IMR-90 (cell line): ENCODE data around the gene AIFM2. TPM values are rescaled to one million over a fixed set of nuclear protein-coding genes. Genes with fewer than 3 reads are reported as not detected.

Experiments
- ATAC-seq: fragments of 200-7000 bp; cut with Tn5 transposase; 2 replicates; pipeline ENCODE4 v1.9.1; 2020; ENCODE audit warnings: low read depth, mild to moderate bottlenecking, moderate library complexity
- BruUV-seq: library from RNA; stranded (reverse); fragments of 400-500 nt; replicated peaks from 2 replicates; lab custom pipeline; 2021; lab: Mats Ljungman, UMichigan
- CTCF ChIA-PET: fragments of 300-600 bp; formaldehyde crosslinking; extraction: SDS; loops from one replicate; lab custom pipeline; 2021; ENCODE audit warnings: antibody characterized with exemption; lab: Yijun Ruan, JAX
- POLR2A ChIA-PET: fragments of 300-600 bp; sonication (Branson Sonifier 250); formaldehyde crosslinking; loops from one replicate; lab custom pipeline; 2022; ENCODE audit warnings: antibody characterized with exemption; ENCODE audit not compliant: unreplicated experiment; lab: Charles Lee
- DNase-seq: peaks from one replicate; pipeline ENCODE4 v3.0.0; 2013
- H2AFZ ChIP-seq: replicated peaks from 2 replicates; pipeline ENCODE3; 2013; ENCODE audit warnings: low read length, mild to moderate bottlenecking; ENCODE audit not compliant: poor library complexity
- H2AK5ac ChIP-seq: 2 replicates; pipeline ENCODE4 v1.6.1; 2013; ENCODE audit warnings: low read depth, low read length, inconsistent platforms
- H2AK9ac ChIP-seq: replicated peaks from 2 replicates; pipeline ENCODE3; 2013; ENCODE audit warnings: mild to moderate bottlenecking, low read depth, low read length, moderate library complexity; ENCODE audit not compliant: poor library complexity
- H2BK120ac ChIP-seq: 2 replicates; pipeline ENCODE4 v1.6.1; 2013; ENCODE audit warnings: low read depth, low read length, inconsistent platforms
- H2BK15ac ChIP-seq: 3 replicates; pipeline ENCODE4 v1.6.1; 2013; ENCODE audit warnings: low read depth, low read length, inconsistent platforms
- H2BK20ac ChIP-seq: 2 replicates; pipeline ENCODE4 v1.6.1; 2013; ENCODE audit warnings: low read depth, mild to moderate bottlenecking, inconsistent platforms, low read length, moderate library complexity
- H2BK5ac ChIP-seq: 2 replicates; pipeline ENCODE4 v1.6.1; 2013; ENCODE audit warnings: mild to moderate bottlenecking, low read depth, low read length, inconsistent platforms; ENCODE audit not compliant: poor library complexity, severe bottlenecking
- H3K14ac ChIP-seq: replicated peaks from 2 replicates; pipeline ENCODE4 v1.6.1; 2013; ENCODE audit warnings: low read depth, low read length, inconsistent platforms
- H3K18ac ChIP-seq: 2 replicates; pipeline ENCODE4 v1.6.1; 2013; ENCODE audit warnings: low read depth, low read length, control low read depth
- H3K23ac ChIP-seq: 2 replicates; pipeline ENCODE4 v1.6.1; 2013; ENCODE audit warnings: low read depth, low read length, inconsistent platforms
- H3K27ac ChIP-seq: 2 replicates; pipeline ENCODE4 v1.5.1; 2013; ENCODE audit warnings: mild to moderate bottlenecking, control low read depth, low read length; ENCODE audit not compliant: insufficient read depth
- H3K27me3 ChIP-seq: 2 replicates; pipeline ENCODE4 v1.6.1; 2013; ENCODE audit warnings: low read length; ENCODE audit not compliant: control insufficient read depth, insufficient read depth
- H3K36me3 ChIP-seq: 2 replicates; pipeline ENCODE4 v1.6.1; 2013; ENCODE audit warnings: low read length, mixed read lengths; ENCODE audit not compliant: control insufficient read depth, insufficient read depth
- H3K4ac ChIP-seq: 2 replicates; pipeline ENCODE4 v1.6.1; 2013; ENCODE audit warnings: low read depth, low read length, inconsistent platforms
- H3K4me1 ChIP-seq: 2 replicates; pipeline ENCODE4 v1.6.1; 2013; ENCODE audit warnings: low read length, mixed read lengths; ENCODE audit not compliant: control insufficient read depth, insufficient read depth
- H3K4me2 ChIP-seq: 2 replicates; pipeline ENCODE4 v1.6.1; 2013; ENCODE audit warnings: low read depth, mild to moderate bottlenecking, control low read depth, low read length, moderate library complexity
- H3K4me3 ChIP-seq: 2 replicates; pipeline ENCODE4 v1.5.1; 2013; ENCODE audit warnings: low read depth, mild to moderate bottlenecking, control low read depth, low read length, moderate library complexity; ENCODE audit not compliant: insufficient read depth
- H3K56ac ChIP-seq: 2 replicates; pipeline ENCODE4 v1.6.1; 2013; ENCODE audit warnings: low read length, inconsistent platforms; ENCODE audit not compliant: insufficient read depth; ENCODE audit errors: extremely low read depth
- H3K79me1 ChIP-seq, 2 experiments: 2 replicates each; pipeline ENCODE4 v1.6.1; 2013; ENCODE audit warnings: low read length in 2 of 2, inconsistent platforms in 1 of 2, low read depth in 1 of 2
- H3K9ac ChIP-seq: 2 replicates; pipeline ENCODE4 v1.6.1; 2013; ENCODE audit warnings: low read depth, low read length, control low read depth
- H3K9me1 ChIP-seq: 2 replicates; pipeline ENCODE4 v1.6.1; 2013; ENCODE audit warnings: low read length, inconsistent platforms; ENCODE audit not compliant: insufficient read depth
- H3K9me3 ChIP-seq: 2 replicates; pipeline ENCODE4 v1.6.1; 2013; ENCODE audit warnings: low read length; ENCODE audit not compliant: control insufficient read depth, insufficient read depth
- H4K20me1 ChIP-seq: 2 replicates; pipeline ENCODE4 v1.6.1; 2013; ENCODE audit warnings: low read length, inconsistent platforms; ENCODE audit not compliant: insufficient read depth
- H4K5ac ChIP-seq: 2 replicates; pipeline ENCODE4 v1.6.1; 2013; ENCODE audit warnings: mild to moderate bottlenecking, low read depth, low read length, control low read depth
- H4K8ac ChIP-seq, 2 experiments: 2 replicates each; pipeline ENCODE4 v1.6.1; 2013; ENCODE audit warnings: low read depth in 2 of 2, low read length in 2 of 2, control low read depth in 1 of 2, inconsistent platforms in 1 of 2
- H4K91ac ChIP-seq: 2 replicates; pipeline ENCODE4 v1.6.1; 2013; ENCODE audit warnings: low read depth, low read length, inconsistent platforms; ENCODE audit not compliant: insufficient read depth
- MAFK ChIP-seq: IDR thresholded peaks from 2 replicates; pipeline ENCODE4 v1.6.1; 2012; ENCODE audit warnings: low read depth, low read length, improper control_type of control experiment
- MXI1 ChIP-seq: IDR thresholded peaks from 2 replicates; pipeline ENCODE4 v1.6.1; 2012; ENCODE audit warnings: low read depth, mild to moderate bottlenecking, low read length, moderate library complexity, borderline replicate concordance
- NFE2L2 ChIP-seq: fragments of 150-350 bp; IDR thresholded peaks from 2 replicates; pipeline ENCODE4 v1.6.1; 2016; ENCODE audit warnings: low read depth, mild to moderate bottlenecking, low read length
- RFX5 ChIP-seq: IDR thresholded peaks from 2 replicates; pipeline ENCODE4 v1.8.0; 2012; ENCODE audit warnings: low read depth, mild to moderate bottlenecking, low read length, moderate library complexity
- WGBS, 2 experiments: methylation state at CpG; one replicate each; pipeline versions ENCODE4 v1.1.5 to v1.1.7; 2013; ENCODE audit warnings: missing lambda C conversion rate in 2 of 2; ENCODE audit not compliant: insufficient read length in 1 of 2; ENCODE audit errors: extremely low coverage in 2 of 2; 5-methylcytosine and 5-hydroxymethylcytosine counted together
- dilution Hi-C: fragments of 300-500 bp; cut with HindIII; formaldehyde crosslinking; loops from one replicate; pipeline ENCODE4 v1.14.3; 2018; ENCODE audit warnings: low sequenced_read_pairs; ENCODE audit not compliant: unreplicated experiment
- in situ Hi-C: fragments of 300-500 bp; cut with MboI; formaldehyde crosslinking; loops from 3 replicates; pipeline ENCODE4 v1.14.3; 2019; ENCODE audit warnings: low sequenced_read_pairs, inconsistent platforms, mixed read lengths
- intact Hi-C: fragments of 100-400 bp; cut with micrococcal nuclease; formaldehyde crosslinking; loops from 2 replicates; pipeline ENCODE4 v1.10.0; 2022
- polyA plus RNA-seq, 3 experiments: library from polyadenylated mRNA; depleted of rRNA; stranded (reverse); fragments of >200 nt; gene quantifications; 2 replicates each; pipeline ENCODE4 v1.2.3, GENCODE V29; 2012; ENCODE audit warnings: low replicate concordance in 1 of 3
- total RNA-seq: library from RNA; depleted of rRNA; stranded (reverse); fragments of >200 nt; gene quantifications from 2 replicates; pipeline ENCODE4 v1.2.3, GENCODE V29; 2012
- TF ChIP-seq, protein P1 (sequence below): fragments of 150-350 bp; IDR thresholded peaks from 2 replicates; pipeline ENCODE4 v1.6.1; 2016; ENCODE audit warnings: low read depth, mild to moderate bottlenecking, low read length, moderate library complexity, borderline replicate concordance

The AIFM2 gene
- total and polyA plus RNA-seq, 2 of the 4 experiments (the other 2 are of a cell fraction), result 2.0 to 4.6 TPM

DNA sequence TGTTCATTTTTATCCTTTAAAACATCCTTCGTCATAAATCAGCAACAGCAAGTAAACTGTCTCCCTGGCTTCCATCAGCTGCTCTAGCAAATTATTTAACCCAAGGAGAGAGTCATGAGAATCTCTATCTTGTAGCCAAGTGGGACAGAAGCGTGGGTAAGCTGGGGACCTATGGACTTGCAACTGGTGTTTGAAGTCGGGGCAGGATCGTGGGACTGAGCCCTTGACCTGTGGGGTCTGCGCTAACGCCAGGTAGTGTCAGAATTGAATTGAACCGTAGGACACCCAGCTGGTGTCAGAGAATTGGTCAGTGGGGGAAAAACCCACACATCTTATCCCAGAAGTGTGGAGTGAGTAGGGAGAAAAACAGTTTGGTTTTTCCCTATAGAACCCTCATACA, 13.4 kb downstream of the AIFM2 start:
- Histone ChIP-seq H3K23ac (no peak overlapping the region), H4K91ac (no peak overlapping the region), H3K4me1 (no peaks in the 10 kb centered on the region; the same call in 1 of the 2 replicates), H3K4ac (no peak overlapping the region), H3K56ac (no peak overlapping the region), H3K36me3 (peaks cover 50% of the 10 kb centered on the region), H3K9ac (no peak overlapping the region), H2BK120ac (no peak overlapping the region), H2BK5ac (no peak overlapping the region), H3K14ac (no peak overlapping the region), H4K20me1 (peaks cover 8% of the 10 kb centered on the region), H4K8ac (no peak overlapping the region), H2BK20ac (no peak overlapping the region), H4K5ac (no peak overlapping the region), H3K27ac (no peak overlapping the region), H3K18ac (no peak overlapping the region), H3K4me2 (no peak overlapping the region), H2BK15ac (no peak overlapping the region), H2AK5ac (no peak overlapping the region), H3K4me3 (no peak overlapping the region), H3K9me1 (peaks cover 9% of the 10 kb centered on the region; the same call in 1 of the 2 replicates), H3K79me1 (peaks cover 3 to 12% of the 10 kb centered on the region in 2 experiments; a peak in 3 of 4 replicates), H2AK9ac (no peak overlapping the region), H2AFZ (no peak overlapping the region), H3K27me3 (no peaks in the 10 kb centered on the region), H3K9me3 (no peaks in the 10 kb centered on the region)
- POLR2A ChIA-PET, result no interaction called here
- no peak for TF ChIP-seq NFE2L2
- no peak for TF ChIP-seq RFX5
- TF ChIP-seq MXI1, result no peak
- no peak for TF ChIP-seq MAFK
- TF ChIP-seq, protein P1, sequence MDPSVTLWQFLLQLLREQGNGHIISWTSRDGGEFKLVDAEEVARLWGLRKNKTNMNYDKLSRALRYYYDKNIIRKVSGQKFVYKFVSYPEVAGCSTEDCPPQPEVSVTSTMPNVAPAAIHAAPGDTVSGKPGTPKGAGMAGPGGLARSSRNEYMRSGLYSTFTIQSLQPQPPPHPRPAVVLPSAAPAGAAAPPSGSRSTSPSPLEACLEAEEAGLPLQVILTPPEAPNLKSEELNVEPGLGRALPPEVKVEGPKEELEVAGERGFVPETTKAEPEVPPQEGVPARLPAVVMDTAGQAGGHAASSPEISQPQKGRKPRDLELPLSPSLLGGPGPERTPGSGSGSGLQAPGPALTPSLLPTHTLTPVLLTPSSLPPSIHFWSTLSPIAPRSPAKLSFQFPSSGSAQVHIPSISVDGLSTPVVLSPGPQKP, result no peak
- DNase-seq, result no peak
- no TSS peak for BruUV-seq
- in situ Hi-C loops (no loop called here), dilution Hi-C loops (no loop called here), intact Hi-C loops (no loop called here)
- ATAC-seq, result no peak
- no CpG with 5 or more reads among the region's 7 CpGs for WGBS, 2 experiments
- CTCF ChIA-PET, result no interaction called here
